Activated naive CD8-positive, alpha-beta T cell treated with anti-CD3 and anti-CD28 coated beads, Interleukin-2, amount 50 U/mL, for 16 hours (primary cell): ENCODE measurements around the gene GFOD2.

Experiments
- DNase-seq: peaks from one replicate; pipeline ENCODE4 v3.0.0-alpha.2; 2020; ENCODE audit warnings: low read depth, low spot score

The GFOD2 gene

DNA sequence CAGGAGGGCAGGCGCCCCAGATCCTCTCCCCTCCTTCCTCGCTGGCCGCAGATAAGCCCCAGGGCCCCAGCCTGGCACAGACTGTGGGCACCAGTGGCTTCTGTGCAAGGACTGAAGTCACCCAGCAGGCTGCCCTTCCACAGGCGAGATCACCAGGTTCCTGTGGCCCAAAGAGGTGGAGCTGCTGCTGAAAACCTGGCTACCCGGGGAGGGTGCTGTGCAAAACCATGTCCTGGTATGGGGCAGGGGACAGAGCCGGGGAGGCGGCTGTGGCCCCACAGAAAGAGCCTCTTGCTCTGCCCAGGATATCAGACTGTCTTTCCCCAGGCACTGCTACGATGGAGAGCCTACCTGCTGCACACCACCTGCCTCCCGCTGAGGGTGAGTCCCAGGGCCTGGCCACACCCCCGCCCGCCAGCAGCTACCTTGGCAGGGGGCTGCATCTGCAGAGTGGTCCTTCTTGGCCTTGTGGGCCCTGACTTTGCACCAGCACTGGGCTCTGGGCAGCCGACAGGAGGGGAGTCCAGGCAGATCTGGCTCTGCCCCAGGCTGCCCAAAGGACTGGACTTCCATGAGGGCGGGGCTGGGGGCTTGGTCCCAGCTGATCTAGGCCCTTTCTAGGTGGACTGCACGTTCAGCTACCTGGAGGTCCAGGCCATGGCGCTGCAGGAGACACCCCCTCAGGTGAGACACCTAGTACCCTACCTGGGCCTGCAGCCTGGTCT is 73.6 kb downstream of the GFOD2 start:
- no peak for DNase-seq

DNA sequence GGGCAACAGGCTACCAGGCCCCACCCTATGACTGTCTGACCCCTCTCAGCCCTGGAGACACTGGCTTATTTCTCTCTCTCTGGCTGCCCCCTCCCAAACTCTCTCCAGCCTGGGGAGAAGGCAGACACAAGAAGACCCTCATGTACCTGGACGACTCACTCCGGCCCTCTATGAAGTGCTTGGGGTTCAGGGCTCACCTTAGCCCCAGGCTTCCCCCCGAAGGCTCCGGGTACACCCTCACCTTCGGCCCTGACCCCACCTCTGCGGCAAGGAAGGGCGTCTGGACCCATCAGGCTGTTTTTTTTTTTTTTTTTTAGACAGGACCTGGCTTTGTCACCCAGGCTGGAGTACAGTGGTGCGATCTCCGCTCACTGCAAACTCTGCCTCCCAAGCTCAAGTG is 75.1 kb downstream of the GFOD2 start:
- DNase-seq, result no peak

DNA sequence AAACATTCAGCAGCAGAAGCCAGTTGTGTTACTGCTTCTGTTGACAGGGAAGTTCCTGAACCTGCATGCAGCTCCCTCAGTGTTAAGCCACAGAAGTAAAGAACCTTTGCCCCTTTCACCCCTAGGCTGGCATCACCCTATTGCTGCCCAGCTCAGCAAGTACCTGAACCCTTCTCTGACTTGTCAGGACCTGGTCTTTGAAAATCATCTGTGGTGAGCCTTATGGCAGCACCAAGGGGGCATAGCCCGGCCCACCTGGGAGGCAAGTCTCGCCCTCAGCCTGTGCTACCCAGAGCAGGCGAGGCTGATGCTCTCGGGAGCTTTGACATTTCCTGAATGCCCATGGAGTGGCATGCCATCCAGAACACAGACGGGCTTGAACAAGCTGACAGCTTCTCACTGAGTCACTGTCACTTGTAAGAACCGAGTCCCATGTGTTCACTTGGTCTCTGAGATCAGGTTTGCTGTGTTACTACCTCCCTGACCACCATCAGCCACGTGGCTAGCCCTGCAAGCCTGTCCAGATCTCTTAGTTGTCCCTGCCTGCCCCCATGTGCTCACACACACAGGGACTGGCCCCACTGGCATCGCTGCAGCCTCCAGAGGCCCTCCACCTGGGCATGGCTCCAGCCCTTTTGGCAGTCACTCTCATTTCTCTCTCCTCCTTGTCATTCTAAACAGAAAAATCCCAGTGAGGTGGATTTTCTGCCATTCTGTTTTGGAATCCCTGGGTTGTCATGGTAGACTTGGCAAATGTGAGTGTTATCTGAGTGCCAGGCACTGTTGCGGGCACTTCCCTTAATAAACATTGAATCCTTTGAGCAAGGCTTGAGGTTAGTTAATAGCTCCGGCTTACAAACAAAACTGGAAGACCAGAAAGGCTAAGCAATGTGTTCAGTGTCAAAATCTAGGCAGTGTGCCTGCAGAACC is 77.1 kb downstream of the GFOD2 start:
- DNase-seq, result no peak

DNA sequence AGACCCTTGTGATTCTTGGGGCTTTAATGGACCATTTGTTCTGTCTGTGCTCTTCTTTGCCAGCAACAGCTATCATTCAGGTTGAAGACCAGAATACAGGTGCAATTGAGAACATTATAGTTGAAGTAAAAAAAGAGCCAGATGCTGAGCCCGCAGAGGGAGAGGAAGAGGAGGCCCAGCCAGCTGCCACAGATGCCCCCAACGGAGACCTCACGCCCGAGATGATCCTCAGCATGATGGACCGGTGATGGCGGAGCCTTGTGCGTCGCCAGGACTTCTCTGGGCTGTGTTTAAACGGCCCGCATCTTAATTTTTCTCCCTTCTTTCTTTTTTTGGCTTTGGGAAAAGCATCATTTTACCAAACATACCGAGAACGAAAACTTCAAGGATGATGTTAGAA is 81.5 kb downstream of the GFOD2 start:
- no peak for DNase-seq

DNA sequence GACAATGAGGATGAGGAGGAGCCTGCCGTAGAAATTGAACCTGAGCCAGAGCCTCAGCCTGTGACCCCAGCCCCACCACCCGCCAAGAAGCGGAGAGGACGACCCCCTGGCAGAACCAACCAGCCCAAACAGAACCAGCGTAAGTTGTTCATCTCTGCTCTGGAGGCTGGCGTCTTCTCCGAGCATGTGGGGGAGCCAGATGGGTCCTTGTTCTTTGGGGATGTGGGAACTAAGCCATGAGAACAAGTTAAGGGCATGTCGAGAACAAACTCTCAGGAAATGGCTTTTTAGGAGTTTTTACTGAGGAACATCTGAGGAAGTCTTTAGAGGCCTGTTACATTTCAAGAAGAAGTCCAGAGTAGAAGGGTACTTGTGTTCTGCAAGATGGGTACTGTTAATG is 82.4 kb downstream of the GFOD2 start:
- DNase-seq, result no peak

DNA sequence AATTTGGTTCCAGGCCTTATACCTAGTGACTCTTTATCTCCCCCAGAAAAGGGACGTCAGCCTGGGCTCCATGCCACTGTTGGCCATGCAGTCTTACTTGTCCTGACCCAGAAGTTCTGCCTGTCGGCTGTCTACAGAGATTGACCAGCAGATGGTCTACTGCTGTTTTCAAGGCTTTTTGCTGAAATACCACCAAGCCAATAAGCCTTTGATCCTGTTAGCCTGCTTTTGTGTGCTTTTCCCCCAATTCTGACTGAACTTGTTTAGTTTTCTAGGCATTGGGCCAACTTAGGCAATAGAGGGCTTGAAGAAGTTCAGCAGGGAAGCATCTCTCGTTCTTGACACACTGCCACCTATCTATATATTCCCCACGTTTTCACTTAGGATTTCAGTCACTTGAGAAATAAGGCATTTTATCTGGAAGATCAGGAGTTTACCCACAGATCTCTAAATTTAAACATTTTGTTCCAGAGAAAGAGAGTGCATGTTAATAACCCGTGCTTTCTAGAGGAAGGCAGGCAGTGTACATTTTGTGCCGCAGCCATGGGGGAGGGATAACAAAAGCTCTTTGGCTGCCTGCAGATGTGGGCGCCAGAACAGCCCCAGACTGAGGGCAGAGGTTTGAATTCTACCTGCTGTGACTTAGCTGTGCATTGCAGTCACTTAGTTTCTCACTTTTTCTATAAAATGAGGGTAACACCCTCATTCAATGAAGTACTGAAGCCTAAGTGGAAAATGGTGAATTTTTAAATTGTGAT is 86.5 kb downstream of the GFOD2 start:
- no peak for DNase-seq

DNA sequence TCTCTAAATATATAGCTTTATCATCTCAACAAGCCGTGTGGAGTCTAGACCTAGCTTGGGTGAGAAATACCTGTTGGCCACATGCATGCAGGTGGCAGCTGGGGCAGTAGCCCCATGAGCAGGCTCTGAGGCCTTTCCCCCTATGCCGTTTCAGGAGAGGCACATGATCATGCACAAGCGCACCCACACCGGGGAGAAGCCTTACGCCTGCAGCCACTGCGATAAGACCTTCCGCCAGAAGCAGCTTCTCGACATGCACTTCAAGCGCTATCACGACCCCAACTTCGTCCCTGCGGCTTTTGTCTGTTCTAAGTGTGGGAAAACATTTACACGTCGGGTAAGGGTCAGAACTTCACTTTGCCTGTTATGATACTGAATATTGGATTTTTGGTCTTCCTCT is 90.9 kb downstream of the GFOD2 start:
- DNase-seq, result no peak
